HG03565 (cell line): ENCODE data around the gene EXOC4.

ENCODE experiments used
- ATAC-seq: cut with Tn5 transposase; IDR thresholded peaks from one replicate; pipeline ENCODE4 v1.9.1; 2021; ENCODE audit warnings: mild to moderate bottlenecking, moderate library complexity; ENCODE audit not compliant: unreplicated experiment

EXOC4 gene

GRCh38 chr7:133358708-133359107 lies 105.8 kb downstream of the EXOC4 start:
- ATAC-seq = no peak

GRCh38 chr7:133359449-133359848 lies 106.6 kb downstream of the EXOC4 start:
- ATAC-seq = no peak

GRCh38 chr7:133360201-133360600 lies 107.3 kb downstream of the EXOC4 start:
- ATAC-seq = no peak

- no peak for ATAC-seq
These were observed 108.9 kb downstream of the EXOC4 start for GRCh38 chr7:133361806-133362205.

GRCh38 chr7:133364959-133365690 lies 112.2 kb downstream of the EXOC4 start:
- no peak for ATAC-seq

- ATAC-seq = no peak
These were observed 113.0 kb downstream of the EXOC4 start for GRCh38 chr7:133365917-133366316.

- no peak for ATAC-seq
These were observed 114.7 kb downstream of the EXOC4 start for GRCh38 chr7:133367561-133367960.

GRCh38 chr7:133369130-133369529 lies 116.3 kb downstream of the EXOC4 start:
- no peak for ATAC-seq

GRCh38 chr7:133371616-133372015 lies 118.7 kb downstream of the EXOC4 start:
- no peak for ATAC-seq

- ATAC-seq = no peak
These were observed 119.5 kb downstream of the EXOC4 start for GRCh38 chr7:133372337-133372736.

GRCh38 chr7:133376514-133376913 lies 123.6 kb downstream of the EXOC4 start:
- ATAC-seq = no peak

- ATAC-seq = no peak
These were observed 129.1 kb downstream of the EXOC4 start for GRCh38 chr7:133381965-133382364.

GRCh38 chr7:133382775-133383559 lies 130.1 kb downstream of the EXOC4 start:
- no peak for ATAC-seq

GRCh38 chr7:133386205-133386604 lies 133.3 kb downstream of the EXOC4 start:
- ATAC-seq = no peak

GRCh38 chr7:133389727-133390126 lies 136.8 kb downstream of the EXOC4 start:
- ATAC-seq = no peak

- no peak for ATAC-seq
These were observed 138.3 kb downstream of the EXOC4 start for GRCh38 chr7:133391206-133391605.

- no peak for ATAC-seq
These were observed 141.5 kb downstream of the EXOC4 start for GRCh38 chr7:133394369-133394768.

GRCh38 chr7:133395551-133395950 lies 142.7 kb downstream of the EXOC4 start:
- no peak for ATAC-seq

GRCh38 chr7:133398506-133398905 lies 145.6 kb downstream of the EXOC4 start:
- no peak for ATAC-seq

GRCh38 chr7:133401225-133401624 lies 148.3 kb downstream of the EXOC4 start:
- ATAC-seq = no peak

GRCh38 chr7:133408212-133408611 lies 155.3 kb downstream of the EXOC4 start:
- no peak for ATAC-seq

- no peak for ATAC-seq
These were observed 156.5 kb downstream of the EXOC4 start for GRCh38 chr7:133409421-133409820.
